ENCODE measurements around the gene TBXAS1. TPM values are rescaled to one million over a fixed set of nuclear protein-coding genes. Genes with fewer than 3 reads are reported as not detected.

Gene TBXAS1
- polyA plus RNA-seq, 3 donors = 24.4 to 34.5 (median 30.7) TPM

DNA sequence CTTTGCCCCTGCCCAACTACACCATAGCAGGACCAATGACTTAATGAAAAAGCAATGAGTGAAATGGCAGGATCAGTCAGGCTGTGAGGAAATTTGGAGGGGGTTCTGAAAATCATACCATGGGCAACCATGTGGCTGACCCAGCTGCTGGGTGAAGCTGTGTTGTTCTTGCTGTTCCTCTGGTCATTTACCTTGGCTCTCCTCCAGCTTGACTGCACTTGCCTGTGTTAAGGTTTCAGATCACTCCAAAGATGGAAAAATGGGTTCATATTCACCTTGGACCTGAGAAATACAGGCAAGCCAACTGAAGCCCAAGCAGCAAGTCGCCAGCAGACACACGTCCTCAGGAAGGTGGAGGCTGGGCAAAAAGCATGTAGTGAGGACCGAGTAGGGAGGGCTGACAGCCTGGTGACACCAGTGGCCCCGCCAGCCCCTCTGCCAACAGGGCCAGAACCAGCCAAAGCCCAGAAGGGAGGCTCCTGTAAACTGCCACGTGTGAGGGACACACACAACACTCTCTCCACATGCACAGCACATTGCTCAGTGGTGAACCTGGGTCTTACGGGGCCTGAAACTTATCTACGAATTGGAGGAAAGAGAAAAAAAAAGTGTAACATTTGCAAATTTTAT is 193.6 kb downstream of the TBXAS1 start:
- no peak for DNase-seq (ENCODE audit: extremely low read depth in 1 of 11, low read depth in 9 of 11, low spot score in 4 of 11)

- DNase-seq (ENCODE audit: extremely low read depth in 1 of 11, low read depth in 9 of 11, low spot score in 4 of 11) = no peak
Measured at GRCh38 chr7:140023728-140024127, 194.7 kb downstream of the TBXAS1 start.

- no peak for DNase-seq (ENCODE audit: extremely low read depth in 1 of 11, low read depth in 9 of 11, low spot score in 4 of 11)
Measured at GRCh38 chr7:140024585-140024984, 195.5 kb downstream of the TBXAS1 start.

DNA sequence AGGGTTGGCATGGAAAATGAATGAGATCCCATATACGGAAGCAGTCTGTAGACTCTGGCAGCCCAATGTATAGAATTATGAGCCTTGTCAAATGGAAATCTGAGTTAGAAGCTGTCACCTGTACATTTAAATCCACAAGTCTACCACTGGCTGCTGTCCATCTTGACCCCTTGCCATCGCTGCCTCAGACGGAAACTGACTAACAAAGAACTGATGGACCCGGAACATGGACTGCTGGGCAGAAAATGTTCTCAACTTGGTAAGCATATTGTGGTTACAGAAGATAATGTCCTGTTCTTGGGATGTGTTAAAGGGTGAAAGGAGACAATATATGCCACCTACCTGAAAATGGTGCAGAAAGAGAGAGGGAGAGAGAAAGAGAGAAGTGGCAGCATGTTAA is 196.2 kb downstream of the TBXAS1 start:
- DNase-seq (ENCODE audit: extremely low read depth in 1 of 11, low read depth in 9 of 11, low spot score in 4 of 11) = no peak

- DNase-seq (ENCODE audit: extremely low read depth in 1 of 11, low read depth in 9 of 11, low spot score in 4 of 11) = no peak
Measured at GRCh38 chr7:140025814-140026433, 196.9 kb downstream of the TBXAS1 start.

GRCh38 chr7:140026935-140027334 is 197.9 kb downstream of the TBXAS1 start:
- no peak for DNase-seq (ENCODE audit: extremely low read depth in 1 of 11, low read depth in 9 of 11, low spot score in 4 of 11)

DNA sequence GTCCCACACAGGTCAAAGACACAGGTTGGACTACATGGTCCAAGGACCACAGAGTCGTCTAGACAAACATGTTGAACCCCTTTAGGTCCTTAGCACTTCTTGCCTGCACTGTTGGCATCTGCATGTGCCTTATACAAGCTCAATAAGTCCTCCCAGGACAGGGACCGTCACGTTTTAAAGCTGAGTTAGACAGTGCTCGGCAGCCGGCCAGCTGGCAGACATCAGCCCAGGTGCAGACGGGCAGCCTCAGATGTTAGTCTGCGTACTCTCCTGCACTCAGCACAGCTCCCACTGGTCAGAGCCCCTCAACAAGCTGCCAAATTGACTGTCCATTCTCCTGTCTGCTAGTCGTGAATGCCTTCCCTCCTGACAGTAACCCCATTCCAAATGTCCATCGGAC is 198.8 kb downstream of the TBXAS1 start:
- DNase-seq (ENCODE audit: extremely low read depth in 1 of 11, low read depth in 9 of 11, low spot score in 4 of 11) = no peak

DNA sequence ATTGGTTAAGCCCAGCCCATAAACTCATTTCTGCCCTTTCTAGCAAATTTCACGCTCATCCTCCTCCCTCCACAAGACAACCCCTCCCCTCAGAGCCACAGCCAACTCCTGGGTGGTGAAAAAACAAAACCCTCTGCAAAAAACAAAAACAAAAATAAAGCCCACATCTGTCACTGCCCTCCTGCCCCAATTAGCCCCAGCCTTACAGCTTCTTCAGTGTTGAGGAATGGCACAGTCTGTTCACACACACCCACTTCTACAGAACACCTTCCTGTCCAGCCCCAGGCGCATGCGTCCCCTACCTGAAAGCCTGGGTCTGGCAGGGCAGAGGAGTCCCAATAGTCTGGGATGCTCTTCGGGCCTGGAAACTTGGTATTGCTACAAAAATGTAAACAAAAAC is 199.2 kb downstream of the TBXAS1 start:
- DNase-seq (ENCODE audit: extremely low read depth in 1 of 11, low read depth in 9 of 11, low spot score in 4 of 11) = no peak

DNA sequence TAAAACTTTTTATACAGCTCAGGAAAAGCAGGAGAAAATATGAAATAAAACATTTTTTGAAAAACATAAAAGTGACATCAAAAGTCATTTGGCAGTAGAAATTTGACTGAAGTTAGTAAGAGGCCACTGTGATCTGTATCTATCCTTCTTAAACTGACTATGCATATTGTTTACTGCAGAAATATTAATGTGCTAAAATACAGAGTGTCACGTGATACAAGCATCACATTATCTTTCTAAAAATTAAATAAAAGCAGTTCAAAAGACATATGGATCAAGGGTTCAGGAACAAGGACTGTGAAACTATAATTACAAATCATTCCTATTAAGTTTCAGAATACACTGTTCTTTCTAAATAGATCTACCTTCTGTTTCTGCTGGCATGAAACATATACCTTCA is 200.0 kb downstream of the TBXAS1 start:
- no peak for DNase-seq (ENCODE audit: extremely low read depth in 1 of 11, low read depth in 9 of 11, low spot score in 4 of 11)

DNA sequence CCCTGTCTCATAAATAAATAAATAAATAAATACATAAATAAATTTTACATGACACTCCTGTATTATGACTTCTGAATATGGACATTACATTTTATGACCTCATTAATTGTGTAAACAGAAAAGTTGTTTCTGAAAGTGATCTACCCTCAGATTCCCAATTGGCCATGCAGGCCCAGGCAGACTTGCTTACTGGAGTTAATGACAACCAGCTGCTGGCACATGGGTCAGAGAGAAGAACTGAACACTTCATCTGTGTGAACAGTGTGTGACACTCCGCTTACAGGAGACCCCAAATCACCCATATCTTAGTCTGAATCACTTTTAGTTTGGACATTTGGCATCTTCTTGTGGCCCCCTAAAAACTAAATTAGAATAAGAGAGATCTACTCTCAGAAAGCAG is 202.3 kb downstream of the TBXAS1 start:
- DNase-seq (ENCODE audit: extremely low read depth in 1 of 11, low read depth in 9 of 11, low spot score in 4 of 11) = no peak

DNA sequence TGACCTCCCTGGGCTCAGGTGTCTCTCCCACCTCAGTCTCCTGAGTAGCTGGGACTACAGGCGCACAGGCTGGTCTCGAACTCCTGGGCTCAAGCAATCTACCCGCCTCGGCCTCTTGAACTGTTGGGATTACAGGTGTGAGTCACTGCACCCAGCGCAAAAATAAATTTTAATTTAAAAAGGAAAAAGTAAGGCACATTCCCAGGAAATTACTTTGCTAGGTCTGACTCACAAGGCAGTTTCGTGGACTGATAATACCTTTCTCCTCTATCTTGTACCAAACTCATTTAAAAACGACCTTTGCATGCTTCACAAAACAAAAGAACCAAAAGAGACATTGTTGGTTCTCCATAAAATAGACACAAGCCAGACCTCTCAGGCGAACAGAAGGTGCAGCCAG is 204.0 kb downstream of the TBXAS1 start:
- DNase-seq (ENCODE audit: extremely low read depth in 1 of 11, low read depth in 9 of 11, low spot score in 4 of 11) = no peak

- DNase-seq (ENCODE audit: extremely low read depth in 1 of 11, low read depth in 9 of 11, low spot score in 4 of 11) = no peak
Measured at GRCh38 chr7:140033779-140034363, 204.8 kb downstream of the TBXAS1 start.

DNA sequence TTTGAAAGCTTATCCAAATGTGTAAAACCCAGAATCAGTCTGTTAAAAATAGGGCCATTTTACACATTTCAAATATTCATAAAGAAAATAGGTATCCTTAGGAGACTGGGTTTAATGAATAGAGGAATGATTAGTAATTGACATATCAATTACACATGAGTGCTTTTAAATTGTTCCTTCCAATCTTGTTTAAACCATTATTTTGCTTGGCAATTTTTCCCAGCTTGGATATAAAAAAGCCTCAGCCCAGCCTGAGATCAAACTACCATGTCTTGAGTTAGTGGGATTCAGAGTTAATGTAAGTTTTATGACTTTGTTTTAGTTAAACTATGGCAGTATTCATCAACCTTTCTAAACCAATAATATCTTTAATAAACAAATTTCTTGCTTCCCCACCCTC is 205.4 kb downstream of the TBXAS1 start:
- DNase-seq (ENCODE audit: extremely low read depth in 1 of 11, low read depth in 9 of 11, low spot score in 4 of 11) = no peak

- DNase-seq (ENCODE audit: extremely low read depth in 1 of 11, low read depth in 9 of 11, low spot score in 4 of 11) = no peak
Measured at GRCh38 chr7:140035400-140036223, 206.5 kb downstream of the TBXAS1 start.

DNA sequence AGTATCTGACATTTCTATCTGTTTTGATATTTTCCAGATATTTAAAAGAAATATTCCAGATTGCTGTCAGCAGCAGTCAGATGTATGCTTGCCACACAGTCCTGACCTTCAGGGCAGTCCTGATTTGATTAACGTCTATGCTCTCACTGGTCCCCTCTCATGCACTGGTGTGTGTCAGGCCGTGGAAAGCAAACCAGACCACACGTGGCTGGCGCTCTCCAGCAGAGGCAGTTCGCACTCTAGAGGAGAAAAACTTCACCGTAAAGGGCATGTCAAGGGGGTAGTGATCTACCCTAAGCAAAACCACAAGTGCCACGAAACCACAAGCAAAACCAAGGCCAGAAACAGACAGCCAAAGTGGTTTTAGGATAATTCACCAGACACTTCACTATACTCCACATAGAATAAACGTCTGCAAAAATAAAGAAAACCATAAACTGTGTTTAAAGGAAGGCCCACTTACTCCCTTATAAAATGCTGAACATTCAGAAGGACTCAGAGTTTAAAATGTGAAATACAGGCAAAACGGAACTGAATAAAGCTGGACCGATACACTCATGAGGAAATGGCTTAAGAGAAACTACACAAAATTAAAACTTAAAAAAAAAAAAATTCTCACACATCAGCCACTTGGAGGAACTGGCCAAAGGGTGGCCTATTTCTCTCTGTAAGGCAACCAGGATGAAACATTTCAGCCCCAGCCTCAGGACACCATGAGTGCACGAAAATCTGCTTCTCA is 207.3 kb downstream of the TBXAS1 start:
- no peak for DNase-seq (ENCODE audit: extremely low read depth in 1 of 11, low read depth in 9 of 11, low spot score in 4 of 11)

DNA sequence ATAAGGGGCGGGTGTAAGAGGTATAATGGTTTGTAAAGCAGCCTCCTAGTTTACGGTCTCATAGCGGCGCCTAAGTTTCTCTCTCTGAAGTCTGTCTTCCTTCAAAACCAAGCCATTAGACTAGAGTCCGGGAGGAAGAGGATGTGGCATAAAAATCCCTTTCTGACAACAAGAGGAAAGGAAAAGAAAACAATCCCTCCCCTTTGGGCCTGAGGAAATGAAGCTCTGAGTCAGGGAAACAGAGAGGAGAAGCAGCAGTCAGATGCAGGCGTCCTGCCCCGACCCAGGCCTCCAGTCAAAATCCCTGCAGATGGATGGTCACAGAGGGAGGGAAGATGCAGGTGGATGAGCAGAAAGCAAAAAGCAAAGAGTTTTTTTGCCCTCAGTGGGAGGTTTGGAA is 210.0 kb downstream of the TBXAS1 start:
- DNase-seq (ENCODE audit: extremely low read depth in 1 of 11, low read depth in 9 of 11, low spot score in 4 of 11) = no peak

- no peak for DNase-seq (ENCODE audit: extremely low read depth in 1 of 11, low read depth in 9 of 11, low spot score in 4 of 11)
Measured at GRCh38 chr7:140039896-140040295, 210.8 kb downstream of the TBXAS1 start.

- DNase-seq (ENCODE audit: extremely low read depth in 1 of 11, low read depth in 9 of 11, low spot score in 4 of 11) = no peak
Measured at GRCh38 chr7:140041659-140042385, 212.8 kb downstream of the TBXAS1 start.

- no peak for DNase-seq (ENCODE audit: extremely low read depth in 1 of 11, low read depth in 9 of 11, low spot score in 4 of 11)
Measured at GRCh38 chr7:140042386-140042670, 213.3 kb downstream of the TBXAS1 start.

Data from renal cortex interstitium (tissue), 11 donors.